GM21717 (cell line): Measurements from ENCODE around the gene HMX1.

Source experiments
- ATAC-seq: cut with Tn5 transposase; IDR thresholded peaks from one replicate; pipeline ENCODE4 v1.9.1; 2021; ENCODE audit warnings: mild to moderate bottlenecking, moderate library complexity; ENCODE audit not compliant: unreplicated experiment

HMX1 gene

GRCh38 chr4:8857766-8858700 lies 13.6 kb downstream of the HMX1 start:
- no peak for ATAC-seq

- no peak for ATAC-seq
Observed at GRCh38 chr4:8856835-8857621, 14.6 kb downstream of the HMX1 start.

DNA sequence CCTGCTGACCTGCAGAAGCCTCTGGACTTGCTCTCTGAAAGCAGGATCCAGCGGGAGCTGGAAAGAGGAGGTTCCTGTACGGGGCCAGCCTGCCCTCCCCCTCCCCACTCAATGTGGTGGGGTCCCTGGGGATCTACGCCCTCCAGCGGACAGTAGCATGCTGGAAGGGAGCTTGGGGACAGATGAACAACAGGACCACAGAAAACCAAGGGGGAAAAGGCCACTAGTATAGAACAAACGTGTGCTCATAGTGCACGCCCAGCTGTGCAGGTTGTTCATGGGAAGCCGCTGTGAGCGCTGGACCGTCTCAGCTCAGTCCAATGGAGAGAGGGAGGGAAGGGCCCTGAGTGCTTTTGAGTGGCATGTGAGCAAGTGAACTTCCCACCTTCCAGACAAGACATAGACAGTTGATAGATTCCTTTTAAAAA lies 15.8 kb downstream of the HMX1 start:
- no peak for ATAC-seq

DNA sequence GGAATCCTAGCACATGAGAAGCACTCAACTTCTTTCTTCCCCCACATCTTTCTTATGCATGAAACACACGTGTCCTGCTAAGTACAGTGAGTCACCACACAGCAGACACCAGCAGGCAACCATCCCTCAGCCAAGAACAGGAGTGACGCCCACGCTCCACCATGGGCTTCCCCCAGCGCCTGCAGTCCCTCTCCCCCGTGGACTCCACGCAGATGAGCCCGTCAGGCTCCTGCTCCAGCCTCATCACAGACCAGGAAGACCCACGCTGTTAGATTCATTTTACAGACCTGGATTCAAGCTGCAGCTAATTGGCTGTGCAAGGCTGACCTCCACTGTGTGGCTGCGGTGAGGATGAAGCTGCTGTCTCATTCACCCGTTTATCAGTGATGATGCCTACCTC lies 16.7 kb downstream of the HMX1 start:
- no peak for ATAC-seq

DNA sequence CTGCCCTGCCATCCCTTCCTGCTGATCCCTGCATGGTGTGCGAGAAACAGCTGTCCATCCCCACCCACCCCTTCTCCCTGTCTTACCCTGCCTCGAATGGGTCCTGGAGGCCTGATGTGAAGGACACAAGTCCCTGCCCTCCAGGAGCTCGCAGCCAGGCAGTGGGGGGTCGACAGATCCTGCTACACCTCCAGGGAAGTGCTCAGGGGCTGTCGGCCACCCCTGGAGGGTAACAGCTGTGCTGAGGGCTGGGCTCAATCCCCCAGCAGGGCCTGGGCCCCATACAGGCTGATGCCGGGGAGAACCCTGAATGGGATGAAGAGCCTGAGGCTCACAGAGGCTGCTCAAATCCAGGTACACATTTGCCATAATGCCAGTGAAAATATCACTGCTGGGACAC lies 17.6 kb downstream of the HMX1 start:
- no peak for ATAC-seq

DNA sequence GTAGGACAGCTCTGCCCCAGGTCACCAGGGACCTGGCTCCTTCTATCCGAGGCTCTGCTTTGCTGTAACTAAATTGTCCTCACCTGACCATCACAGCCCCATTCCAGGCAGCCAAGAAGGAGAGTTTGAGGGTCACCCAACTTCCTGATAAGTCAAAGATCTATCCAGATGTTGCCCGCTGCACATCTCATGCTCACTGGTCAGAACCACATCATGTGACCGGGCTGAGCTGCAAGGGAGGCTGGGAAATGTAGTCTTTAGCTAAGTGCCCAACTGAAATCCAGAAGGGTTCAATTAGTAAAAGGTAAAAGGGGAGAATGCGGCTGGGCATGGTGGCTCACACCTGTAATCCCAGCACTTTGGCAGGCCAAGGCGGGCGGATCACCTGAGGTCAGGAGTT lies 18.4 kb downstream of the HMX1 start:
- no peak for ATAC-seq

DNA sequence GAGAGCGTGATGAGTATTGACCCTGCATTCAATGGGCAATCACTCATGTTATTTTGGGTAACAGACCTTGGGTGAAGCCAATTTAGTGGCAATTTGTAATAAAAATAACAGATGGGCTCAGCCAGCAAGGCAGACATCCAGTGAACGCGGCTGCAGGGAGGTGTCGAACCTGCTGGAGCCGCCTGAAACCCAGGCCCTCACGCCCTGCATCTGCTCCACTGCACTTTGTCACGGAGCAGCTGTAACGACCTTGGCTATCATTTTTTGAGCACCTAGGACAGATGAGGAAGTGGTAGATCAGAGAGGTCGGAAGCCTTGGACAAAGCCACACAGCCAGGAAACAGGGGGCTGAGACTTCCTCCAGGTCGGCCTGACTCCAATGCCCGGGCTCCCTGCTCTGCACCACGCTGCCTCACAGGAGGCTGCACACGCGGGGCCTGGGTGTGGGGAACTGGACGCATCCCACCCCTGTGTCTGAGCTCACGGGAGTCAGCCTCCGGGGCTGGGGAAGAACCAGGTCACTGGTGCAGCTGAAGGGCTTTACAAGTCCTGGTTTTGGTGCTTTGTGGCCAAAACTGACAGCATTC lies 19.4 kb downstream of the HMX1 start:
- no peak for ATAC-seq

- ATAC-seq = no peak
Observed at GRCh38 chr4:8851321-8852117, 20.1 kb downstream of the HMX1 start.

DNA sequence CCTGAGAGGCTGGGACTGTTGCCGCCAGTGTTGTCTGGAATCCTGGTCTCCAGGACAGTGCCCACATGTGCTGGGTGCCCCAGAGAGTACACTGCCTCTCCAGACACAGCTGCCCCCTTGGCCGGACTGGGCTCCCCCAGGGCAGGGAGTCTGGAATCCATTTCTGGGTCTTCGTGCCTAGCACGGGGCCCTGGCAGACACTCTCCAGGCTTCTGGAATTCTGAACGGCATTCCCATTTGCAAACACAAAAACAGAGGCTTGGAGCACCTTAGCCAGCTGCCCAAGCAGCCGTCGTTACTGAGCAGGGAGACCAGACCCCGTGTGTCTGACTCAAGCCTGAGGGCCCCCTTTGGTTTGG lies 20.8 kb downstream of the HMX1 start:
- no peak for ATAC-seq

- no peak for ATAC-seq
Observed at GRCh38 chr4:8850074-8850829, 21.4 kb downstream of the HMX1 start.

DNA sequence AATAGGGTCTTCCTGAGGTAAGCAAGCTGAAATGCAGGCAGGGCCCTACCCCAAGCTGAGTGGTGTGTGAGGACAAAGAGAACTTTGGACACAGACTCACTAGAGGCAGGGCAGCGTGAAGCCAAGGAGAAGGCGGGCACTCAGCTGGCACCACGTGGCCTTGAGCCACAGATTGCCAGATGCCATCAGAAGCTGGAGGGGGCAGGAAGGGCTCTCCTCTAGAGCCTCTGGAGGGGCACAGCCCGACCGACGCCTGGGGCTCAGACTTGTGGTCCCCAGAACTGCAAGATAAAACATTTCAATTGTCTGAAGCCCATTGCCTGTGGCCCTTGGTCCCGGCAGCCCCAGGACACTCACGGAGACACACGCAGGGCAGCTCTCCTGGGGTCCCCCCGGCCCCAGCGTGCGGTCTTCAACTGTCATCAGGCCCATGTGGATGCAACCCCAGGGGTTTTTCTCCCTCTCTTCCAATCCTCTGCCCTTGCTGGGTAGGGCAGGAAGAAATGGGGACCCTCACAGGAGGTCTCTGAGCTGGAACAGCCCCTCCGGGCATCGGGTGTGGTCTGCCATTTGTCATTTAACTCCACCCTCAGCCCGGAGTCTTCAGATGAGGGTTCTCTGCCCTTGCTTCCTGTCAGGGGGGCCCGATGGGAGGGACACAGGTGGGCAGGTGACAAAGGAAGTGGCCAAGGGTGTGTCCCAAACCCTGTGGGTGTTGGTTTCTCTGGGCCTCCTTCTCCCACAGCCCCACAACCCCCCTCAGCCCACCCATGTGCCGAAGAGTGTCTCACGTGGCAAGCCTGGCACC lies 22.2 kb downstream of the HMX1 start:
- ATAC-seq = no peak

- no peak for ATAC-seq
Observed at GRCh38 chr4:8848507-8849265, 23.0 kb downstream of the HMX1 start.

DNA sequence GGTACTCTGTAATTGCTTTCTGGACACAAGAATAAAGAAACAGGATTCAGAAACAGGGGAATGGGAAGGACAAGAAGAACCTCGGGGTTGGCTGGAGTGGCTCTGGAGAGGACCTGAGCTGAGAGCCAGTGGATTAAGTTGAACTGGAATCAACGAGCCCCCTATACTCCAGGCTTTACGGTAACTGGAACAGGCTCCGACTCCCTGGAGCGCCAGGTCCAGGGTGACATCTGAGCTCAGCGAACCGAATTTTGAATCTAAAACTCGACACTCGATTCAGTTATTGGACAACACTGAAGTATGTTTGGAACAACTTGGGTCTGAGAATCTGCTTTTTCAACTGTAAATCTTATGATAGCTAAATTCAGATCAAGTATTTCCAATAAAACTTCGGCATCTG lies 23.9 kb downstream of the HMX1 start:
- ATAC-seq = no peak

GRCh38 chr4:8847331-8847730 lies 24.3 kb downstream of the HMX1 start:
- ATAC-seq = no peak

DNA sequence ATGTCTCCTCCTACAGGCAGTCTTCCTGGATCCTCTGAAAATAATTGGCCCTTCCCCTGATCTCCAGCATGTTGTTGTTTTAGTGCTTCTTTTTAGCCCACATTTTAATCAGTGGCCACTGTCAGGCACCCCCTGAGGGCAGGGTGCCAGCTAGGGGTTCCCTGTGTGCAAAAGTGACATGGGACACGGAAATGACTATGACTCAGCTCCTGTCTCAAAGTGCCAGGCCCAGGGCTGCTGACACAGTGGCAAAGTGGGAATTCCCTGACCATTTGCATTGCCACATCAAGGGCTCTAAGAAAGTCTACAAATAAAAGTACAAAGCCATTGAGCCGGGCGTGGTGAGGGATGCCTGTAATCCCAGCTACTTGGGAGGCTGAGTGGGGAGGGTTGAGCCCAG lies 24.8 kb downstream of the HMX1 start:
- ATAC-seq = no peak

DNA sequence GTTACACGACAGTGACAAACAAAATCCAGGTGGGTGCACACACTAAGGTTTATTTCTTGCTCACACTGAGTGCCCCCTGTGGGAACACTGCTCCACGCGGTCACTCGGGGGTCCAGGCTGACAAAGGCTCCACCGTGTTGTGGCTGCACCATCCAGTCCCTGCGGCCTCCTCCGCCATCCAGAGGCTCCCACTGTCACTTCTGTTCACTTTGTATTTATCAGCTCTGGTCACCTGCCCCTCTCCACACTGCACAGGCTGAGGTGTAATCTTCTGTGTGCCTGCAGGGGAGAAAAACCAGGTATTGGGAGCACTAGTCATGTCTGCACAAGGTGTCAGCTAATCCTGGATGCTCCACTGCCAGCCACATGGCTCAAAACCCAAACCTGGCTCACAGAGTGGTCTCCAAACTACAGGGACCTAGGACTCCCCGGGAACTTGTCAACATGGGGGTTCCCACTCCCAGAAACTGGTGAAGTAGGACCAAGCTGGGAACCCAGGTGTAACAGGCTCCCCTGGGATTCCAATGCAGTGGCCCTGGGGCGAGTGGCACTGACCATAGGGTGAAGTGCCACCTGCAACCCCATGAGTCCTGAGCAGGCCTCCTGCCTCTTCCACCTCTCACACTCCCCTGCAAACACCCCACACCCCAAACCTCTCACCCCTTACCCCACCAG lies 25.5 kb downstream of the HMX1 start:
- no peak for ATAC-seq

DNA sequence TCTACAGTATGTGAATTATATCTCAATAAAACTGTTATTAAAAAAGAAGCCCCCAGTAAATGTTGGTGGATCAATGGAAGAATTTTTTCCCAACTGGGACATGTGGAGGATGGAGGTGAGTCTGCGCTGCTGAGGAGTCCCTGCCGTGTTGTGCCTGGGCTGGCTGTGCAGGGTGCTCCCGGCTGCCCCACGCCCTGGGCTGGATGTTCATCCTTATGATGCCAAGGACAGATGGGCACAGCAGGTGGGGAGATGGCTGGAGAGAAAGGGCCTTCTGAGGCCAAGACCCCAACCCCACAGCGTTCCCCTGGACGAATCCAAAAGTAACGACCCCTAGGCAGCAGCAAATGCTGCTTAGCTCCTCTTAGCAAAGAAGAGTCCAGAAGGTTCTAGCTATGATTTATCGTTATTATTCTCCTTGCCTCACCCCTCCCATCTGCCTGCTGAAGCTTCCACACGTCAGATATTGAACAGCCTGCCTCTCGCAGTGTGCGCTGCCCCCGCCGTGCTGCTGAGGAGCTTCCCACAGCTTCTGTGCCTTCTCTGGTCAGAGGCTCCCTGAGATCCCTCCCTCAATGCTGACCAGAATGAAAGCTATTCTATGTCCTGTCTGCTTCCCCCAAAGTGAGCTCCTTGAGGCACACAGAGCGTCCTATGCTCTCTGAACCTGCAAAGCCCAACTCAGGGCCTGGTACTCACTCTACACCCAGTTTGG lies 26.5 kb downstream of the HMX1 start:
- ATAC-seq = no peak
